Upper lobe of left lung (tissue), 4 donors: ENCODE results near the gene COX10.

ENCODE experiments used
- EP300 ChIP-seq, 4 donors: sonication (generic); formaldehyde crosslinking; IDR thresholded peaks; one replicate each; pipeline ENCODE4 v1.5.1; 2017; ENCODE audit warnings: antibody characterized with exemption in 4 of 4, control low read depth in 2 of 4
- POLR2A ChIP-seq, 4 donors: fragments of 450-650 bp; IDR thresholded peaks; one replicate each; pipeline ENCODE4 v1.5.1; 2016 to 2017; ENCODE audit warnings: antibody characterized with exemption in 4 of 4, mild to moderate bottlenecking in 2 of 4
- POLR2AphosphoS5 ChIP-seq, 2 donors: sonication (generic); formaldehyde crosslinking; IDR thresholded peaks; one replicate each; pipeline ENCODE4 v1.5.1; 2017; ENCODE audit warnings: antibody characterized with exemption in 2 of 2
- TF ChIP-seq, protein P1 (sequence below), 6 experiments: fragments of 450-650 bp in 4 of 6; fragments of 200-600 bp in 2 of 6; sonication (generic) in 2 of 6; IDR thresholded peaks; one replicate each; pipeline ENCODE4 v1.5.1; 2016 to 2019; ENCODE audit warnings: antibody characterized with exemption in 6 of 6

DNA sequence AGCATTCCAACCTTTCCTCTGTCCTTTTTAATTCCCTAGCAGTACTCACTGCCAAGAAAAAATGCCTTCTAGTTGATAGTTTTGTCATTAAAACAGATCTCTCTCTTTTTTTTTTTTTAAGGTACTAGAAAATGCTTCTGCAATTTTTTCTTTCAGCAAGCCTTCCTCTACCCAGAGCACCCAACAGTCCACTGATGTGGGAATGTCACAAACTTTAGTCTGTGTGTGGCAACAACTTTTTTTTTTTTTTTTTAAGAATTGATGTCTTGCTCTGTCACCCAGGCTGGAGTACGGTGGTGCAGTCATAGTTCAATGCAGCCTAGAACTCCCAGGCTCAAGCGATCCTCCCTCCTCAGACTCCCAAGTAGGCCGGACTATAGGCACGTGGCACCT is 132.7 kb downstream of the COX10 start:
- no peak for TF ChIP-seq POLR2A (IDR thresholded peaks at IDR 0.05)
- TF ChIP-seq, protein P1, sequence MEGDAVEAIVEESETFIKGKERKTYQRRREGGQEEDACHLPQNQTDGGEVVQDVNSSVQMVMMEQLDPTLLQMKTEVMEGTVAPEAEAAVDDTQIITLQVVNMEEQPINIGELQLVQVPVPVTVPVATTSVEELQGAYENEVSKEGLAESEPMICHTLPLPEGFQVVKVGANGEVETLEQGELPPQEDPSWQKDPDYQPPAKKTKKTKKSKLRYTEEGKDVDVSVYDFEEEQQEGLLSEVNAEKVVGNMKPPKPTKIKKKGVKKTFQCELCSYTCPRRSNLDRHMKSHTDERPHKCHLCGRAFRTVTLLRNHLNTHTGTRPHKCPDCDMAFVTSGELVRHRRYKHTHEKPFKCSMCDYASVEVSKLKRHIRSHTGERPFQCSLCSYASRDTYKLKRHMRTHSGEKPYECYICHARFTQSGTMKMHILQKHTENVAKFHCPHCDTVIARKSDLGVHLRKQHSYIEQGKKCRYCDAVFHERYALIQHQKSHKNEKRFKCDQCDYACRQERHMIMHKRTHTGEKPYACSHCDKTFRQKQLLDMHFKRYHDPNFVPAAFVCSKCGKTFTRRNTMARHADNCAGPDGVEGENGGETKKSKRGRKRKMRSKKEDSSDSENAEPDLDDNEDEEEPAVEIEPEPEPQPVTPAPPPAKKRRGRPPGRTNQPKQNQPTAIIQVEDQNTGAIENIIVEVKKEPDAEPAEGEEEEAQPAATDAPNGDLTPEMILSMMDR (IDR thresholded peaks at IDR 0.05) = no peak
- TF ChIP-seq EP300 (IDR thresholded peaks at IDR 0.05) = no peak
- TF ChIP-seq POLR2AphosphoS5 (IDR thresholded peaks at IDR 0.05) = no peak
